IMR-90 (cell line): ENCODE results near the gene CLSTN1. TPM values are rescaled to one million over a fixed set of nuclear protein-coding genes. Genes with fewer than 3 reads are reported as not detected.

Source experiments
- ATAC-seq: fragments of 200-7000 bp; cut with Tn5 transposase; 2 replicates; pipeline ENCODE4 v1.9.1; 2020; ENCODE audit warnings: low read depth, mild to moderate bottlenecking, moderate library complexity
- BruUV-seq: library from RNA; stranded (reverse); fragments of 400-500 nt; replicated peaks from 2 replicates; lab custom pipeline; 2021; lab: Mats Ljungman, UMichigan
- CTCF ChIA-PET: fragments of 300-600 bp; formaldehyde crosslinking; extraction: SDS; loops from one replicate; lab custom pipeline; 2021; ENCODE audit warnings: antibody characterized with exemption; lab: Yijun Ruan, JAX
- POLR2A ChIA-PET: fragments of 300-600 bp; sonication (Branson Sonifier 250); formaldehyde crosslinking; loops from one replicate; lab custom pipeline; 2022; ENCODE audit warnings: antibody characterized with exemption; ENCODE audit not compliant: unreplicated experiment; lab: Charles Lee
- DNase-seq: peaks from one replicate; pipeline ENCODE4 v3.0.0; 2013
- H2AFZ ChIP-seq: replicated peaks from 2 replicates; pipeline ENCODE3; 2013; ENCODE audit warnings: low read length, mild to moderate bottlenecking; ENCODE audit not compliant: poor library complexity
- H2AK5ac ChIP-seq: 2 replicates; pipeline ENCODE4 v1.6.1; 2013; ENCODE audit warnings: low read depth, low read length, inconsistent platforms
- H2AK9ac ChIP-seq: replicated peaks from 2 replicates; pipeline ENCODE3; 2013; ENCODE audit warnings: mild to moderate bottlenecking, low read depth, low read length, moderate library complexity; ENCODE audit not compliant: poor library complexity
- H2BK120ac ChIP-seq: 2 replicates; pipeline ENCODE4 v1.6.1; 2013; ENCODE audit warnings: low read depth, low read length, inconsistent platforms
- H2BK15ac ChIP-seq: 3 replicates; pipeline ENCODE4 v1.6.1; 2013; ENCODE audit warnings: low read depth, low read length, inconsistent platforms
- H2BK20ac ChIP-seq: 2 replicates; pipeline ENCODE4 v1.6.1; 2013; ENCODE audit warnings: low read depth, mild to moderate bottlenecking, inconsistent platforms, low read length, moderate library complexity
- H2BK5ac ChIP-seq: 2 replicates; pipeline ENCODE4 v1.6.1; 2013; ENCODE audit warnings: mild to moderate bottlenecking, low read depth, low read length, inconsistent platforms; ENCODE audit not compliant: poor library complexity, severe bottlenecking
- H3K14ac ChIP-seq: replicated peaks from 2 replicates; pipeline ENCODE4 v1.6.1; 2013; ENCODE audit warnings: low read depth, low read length, inconsistent platforms
- H3K18ac ChIP-seq: 2 replicates; pipeline ENCODE4 v1.6.1; 2013; ENCODE audit warnings: low read depth, low read length, control low read depth
- H3K23ac ChIP-seq: 2 replicates; pipeline ENCODE4 v1.6.1; 2013; ENCODE audit warnings: low read depth, low read length, inconsistent platforms
- H3K27ac ChIP-seq: 2 replicates; pipeline ENCODE4 v1.5.1; 2013; ENCODE audit warnings: mild to moderate bottlenecking, control low read depth, low read length; ENCODE audit not compliant: insufficient read depth
- H3K27me3 ChIP-seq: 2 replicates; pipeline ENCODE4 v1.6.1; 2013; ENCODE audit warnings: low read length; ENCODE audit not compliant: control insufficient read depth, insufficient read depth
- H3K36me3 ChIP-seq: 2 replicates; pipeline ENCODE4 v1.6.1; 2013; ENCODE audit warnings: low read length, mixed read lengths; ENCODE audit not compliant: control insufficient read depth, insufficient read depth
- H3K4ac ChIP-seq: 2 replicates; pipeline ENCODE4 v1.6.1; 2013; ENCODE audit warnings: low read depth, low read length, inconsistent platforms
- H3K4me1 ChIP-seq: 2 replicates; pipeline ENCODE4 v1.6.1; 2013; ENCODE audit warnings: low read length, mixed read lengths; ENCODE audit not compliant: control insufficient read depth, insufficient read depth
- H3K4me2 ChIP-seq: 2 replicates; pipeline ENCODE4 v1.6.1; 2013; ENCODE audit warnings: low read depth, mild to moderate bottlenecking, control low read depth, low read length, moderate library complexity
- H3K4me3 ChIP-seq: 2 replicates; pipeline ENCODE4 v1.5.1; 2013; ENCODE audit warnings: low read depth, mild to moderate bottlenecking, control low read depth, low read length, moderate library complexity; ENCODE audit not compliant: insufficient read depth
- H3K56ac ChIP-seq: 2 replicates; pipeline ENCODE4 v1.6.1; 2013; ENCODE audit warnings: low read length, inconsistent platforms; ENCODE audit not compliant: insufficient read depth; ENCODE audit errors: extremely low read depth
- H3K79me1 ChIP-seq, 2 experiments: 2 replicates each; pipeline ENCODE4 v1.6.1; 2013; ENCODE audit warnings: low read length in 2 of 2, inconsistent platforms in 1 of 2, low read depth in 1 of 2
- H3K9ac ChIP-seq: 2 replicates; pipeline ENCODE4 v1.6.1; 2013; ENCODE audit warnings: low read depth, low read length, control low read depth
- H3K9me1 ChIP-seq: 2 replicates; pipeline ENCODE4 v1.6.1; 2013; ENCODE audit warnings: low read length, inconsistent platforms; ENCODE audit not compliant: insufficient read depth
- H3K9me3 ChIP-seq: 2 replicates; pipeline ENCODE4 v1.6.1; 2013; ENCODE audit warnings: low read length; ENCODE audit not compliant: control insufficient read depth, insufficient read depth
- H4K20me1 ChIP-seq: 2 replicates; pipeline ENCODE4 v1.6.1; 2013; ENCODE audit warnings: low read length, inconsistent platforms; ENCODE audit not compliant: insufficient read depth
- H4K5ac ChIP-seq: 2 replicates; pipeline ENCODE4 v1.6.1; 2013; ENCODE audit warnings: mild to moderate bottlenecking, low read depth, low read length, control low read depth
- H4K8ac ChIP-seq, 2 experiments: 2 replicates each; pipeline ENCODE4 v1.6.1; 2013; ENCODE audit warnings: low read depth in 2 of 2, low read length in 2 of 2, control low read depth in 1 of 2, inconsistent platforms in 1 of 2
- H4K91ac ChIP-seq: 2 replicates; pipeline ENCODE4 v1.6.1; 2013; ENCODE audit warnings: low read depth, low read length, inconsistent platforms; ENCODE audit not compliant: insufficient read depth
- BHLHE40 ChIP-seq: fragments of 150-350 bp; IDR thresholded peaks from 2 replicates; pipeline ENCODE4 v1.6.1; 2016; ENCODE audit warnings: mild to moderate bottlenecking, low read depth, low read length
- CEBPB ChIP-seq: IDR thresholded peaks from 2 replicates; pipeline ENCODE4 v1.6.1; 2012; ENCODE audit warnings: low read depth, low read length, improper control_type of control experiment
- ELK1 ChIP-seq: fragments of 150-350 bp; IDR thresholded peaks from 2 replicates; pipeline ENCODE4 v1.6.1; 2016; ENCODE audit warnings: low read depth, mild to moderate bottlenecking, low read length, moderate library complexity, borderline replicate concordance
- MAZ ChIP-seq: IDR thresholded peaks from 2 replicates; pipeline ENCODE4 v1.6.1; 2012; ENCODE audit warnings: low read depth, mild to moderate bottlenecking, low read length, improper control_type of control experiment, moderate library complexity, borderline replicate concordance
- NFE2L2 ChIP-seq: fragments of 150-350 bp; IDR thresholded peaks from 2 replicates; pipeline ENCODE4 v1.6.1; 2016; ENCODE audit warnings: low read depth, mild to moderate bottlenecking, low read length
- RAD21 ChIP-seq: IDR thresholded peaks from 2 replicates; pipeline ENCODE4 v1.6.1; 2012; ENCODE audit warnings: low read length, improper control_type of control experiment
- SMC3 ChIP-seq: fragments of 150-350 bp; IDR thresholded peaks from 2 replicates; pipeline ENCODE4 v1.6.1; 2016; ENCODE audit warnings: low read depth, mild to moderate bottlenecking, antibody characterized with exemption, low read length, moderate library complexity
- WGBS, 2 experiments: methylation state at CpG; one replicate each; pipeline versions ENCODE4 v1.1.5 to v1.1.7; 2013; ENCODE audit warnings: missing lambda C conversion rate in 2 of 2; ENCODE audit not compliant: insufficient read length in 1 of 2; ENCODE audit errors: extremely low coverage in 2 of 2; 5-methylcytosine and 5-hydroxymethylcytosine counted together
- dilution Hi-C: fragments of 300-500 bp; cut with HindIII; formaldehyde crosslinking; loops from one replicate; pipeline ENCODE4 v1.14.3; 2018; ENCODE audit warnings: low sequenced_read_pairs; ENCODE audit not compliant: unreplicated experiment
- in situ Hi-C: fragments of 300-500 bp; cut with MboI; formaldehyde crosslinking; loops from 3 replicates; pipeline ENCODE4 v1.14.3; 2019; ENCODE audit warnings: low sequenced_read_pairs, inconsistent platforms, mixed read lengths
- intact Hi-C: fragments of 100-400 bp; cut with micrococcal nuclease; formaldehyde crosslinking; loops from 2 replicates; pipeline ENCODE4 v1.10.0; 2022
- polyA plus RNA-seq, 3 experiments: library from polyadenylated mRNA; depleted of rRNA; stranded (reverse); fragments of >200 nt; gene quantifications; 2 replicates each; pipeline ENCODE4 v1.2.3, GENCODE V29; 2012; ENCODE audit warnings: low replicate concordance in 1 of 3
- total RNA-seq: library from RNA; depleted of rRNA; stranded (reverse); fragments of >200 nt; gene quantifications from 2 replicates; pipeline ENCODE4 v1.2.3, GENCODE V29; 2012

The CLSTN1 gene
- total and polyA plus RNA-seq, 2 of the 4 experiments (the other 2 are of a cell fraction) = 30.1 to 72.2 TPM

- ChIA-PET CTCF (interaction anchor here (1.1 kb wide), 1 partner anchor 42 kb away, joined by 3 read pairs; no protein-coding TSS in a partner anchor), POLR2A (no interaction called here)
- no peak overlapping the region for H3K4me3 ChIP-seq
- H3K27ac ChIP-seq = no peak overlapping the region
- no peak overlapping the region for H2BK5ac ChIP-seq
- no peak overlapping the region for H4K5ac ChIP-seq
- H3K4ac ChIP-seq = no peak overlapping the region
- 0 out of 2 replicates have a peak, but pooled peaks cover 4% of the 10 kb centered on the region for H4K20me1 ChIP-seq
- no peak overlapping the region for H4K91ac ChIP-seq
- no peak overlapping the region for H2BK120ac ChIP-seq
- no peak overlapping the region for H2BK20ac ChIP-seq
- H2BK15ac ChIP-seq = no peak overlapping the region
- TF ChIP-seq BHLHE40 (no peak), SMC3 (no peak), ELK1 (no peak), MAZ (no peak), RAD21 (no peak), CEBPB (no peak), NFE2L2 (no peak)
- H3K79me1 ChIP-seq = peaks cover 0 to 3% of the 10 kb centered on the region in 2 experiments; a peak in 3 of 4 replicates
- H3K4me1 ChIP-seq = peaks cover 5% of the 10 kb centered on the region
- no peak overlapping the region for H3K18ac ChIP-seq
- no peak overlapping the region for H3K9ac ChIP-seq
- H3K23ac ChIP-seq = no peak overlapping the region
- DNase-seq (no peak), ATAC-seq (no peak)
- 77% methylated on average over 6 of the region's 20 CpGs; no CpG with 5 or more reads in 1 of the 2 experiments for WGBS, 2 experiments
- H3K4me2 ChIP-seq = no peak overlapping the region
- BruUV-seq = no TSS peak
- intact Hi-C loops (no loop called here), in situ Hi-C loops (loop anchor here (5.0 kb wide), 1 partner anchor 70 kb away; the partner anchor contains the start of genes LZIC and NMNAT1), dilution Hi-C loops (no loop called here)
- peaks cover 11% of the 10 kb centered on the region; the same call in 1 of the 2 replicates for H3K36me3 ChIP-seq
- no peak overlapping the region for H3K56ac ChIP-seq
- no peak overlapping the region for H4K8ac ChIP-seq
- no peaks in the 10 kb centered on the region for H3K9me3 ChIP-seq
- H3K9me1 ChIP-seq = no peaks in the 10 kb centered on the region
- no peaks in the 10 kb centered on the region for H3K27me3 ChIP-seq
- no peak overlapping the region for H2AFZ ChIP-seq
- no peak overlapping the region for H2AK5ac ChIP-seq
- H3K14ac ChIP-seq = no peak overlapping the region
- H2AK9ac ChIP-seq = no peak overlapping the region
Measured at GRCh38 chr1:9871707-9872425, 48.1 kb upstream of the CLSTN1 start.
